Jurkat, Clone E6-1 (cell line): ENCODE data around the gene ABLIM3.

ENCODE experiments used
- DNase-seq: peaks from one replicate; pipeline ENCODE4 v3.0.0-alpha.2; 2011; ENCODE audit warnings: low read depth, low spot score
- H3K4me3 ChIP-seq: 2 replicates; pipeline ENCODE4 v1.5.1; 2011; ENCODE audit warnings: mild to moderate bottlenecking, low read length, control low read depth, moderate library complexity

ABLIM3 gene

GRCh38 chr5:149229298-149229937, 88.1 kb downstream of the ABLIM3 start:
- H3K4me3 ChIP-seq: no peak overlapping the region

GRCh38 chr5:149235841-149236240, 94.5 kb downstream of the ABLIM3 start:
- DNase-seq: no peak
- H3K4me3 ChIP-seq: no peak overlapping the region

More at GRCh38 chr5:149229298-149229937, 88.1 kb downstream of the ABLIM3 start:
- no peak for DNase-seq

- H3K4me3 ChIP-seq: no peak overlapping the region
- DNase-seq: no peak
Observed at GRCh38 chr5:149237662-149238061, 96.4 kb downstream of the ABLIM3 start.

- no peak for DNase-seq
- no peak overlapping the region for H3K4me3 ChIP-seq
Observed at GRCh38 chr5:149238540-149238939, 97.2 kb downstream of the ABLIM3 start.

DNA sequence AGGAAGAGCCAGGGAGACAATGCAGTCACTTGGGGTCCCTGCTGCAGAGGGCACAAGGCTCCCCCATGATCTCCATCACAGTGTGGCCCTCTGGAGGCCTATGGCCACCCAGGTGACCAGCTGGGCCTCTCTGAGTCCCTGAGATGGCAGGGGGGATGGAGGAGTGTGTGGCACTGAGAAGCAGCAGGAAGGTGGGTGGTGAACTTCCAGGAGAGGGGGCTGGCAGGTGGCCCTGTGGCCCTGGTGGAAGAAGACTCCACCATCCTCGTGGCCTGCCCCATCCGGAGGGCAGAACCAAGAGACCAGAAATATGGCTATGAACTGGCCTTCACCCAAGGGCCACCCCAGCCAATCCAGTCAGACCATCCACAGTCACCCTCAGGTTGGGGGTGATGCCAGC, 98.6 kb downstream of the ABLIM3 start:
- H3K4me3 ChIP-seq: no peak overlapping the region
- no peak for DNase-seq

GRCh38 chr5:149240354-149240998, 99.2 kb downstream of the ABLIM3 start:
- peak; percentile 93 for DNase-seq
- H3K4me3 ChIP-seq: peak overlapping the region; percentile 24

- DNase-seq: no peak
- no peak overlapping the region for H3K4me3 ChIP-seq
Observed at GRCh38 chr5:149242339-149242738, 101.0 kb downstream of the ABLIM3 start.

DNA sequence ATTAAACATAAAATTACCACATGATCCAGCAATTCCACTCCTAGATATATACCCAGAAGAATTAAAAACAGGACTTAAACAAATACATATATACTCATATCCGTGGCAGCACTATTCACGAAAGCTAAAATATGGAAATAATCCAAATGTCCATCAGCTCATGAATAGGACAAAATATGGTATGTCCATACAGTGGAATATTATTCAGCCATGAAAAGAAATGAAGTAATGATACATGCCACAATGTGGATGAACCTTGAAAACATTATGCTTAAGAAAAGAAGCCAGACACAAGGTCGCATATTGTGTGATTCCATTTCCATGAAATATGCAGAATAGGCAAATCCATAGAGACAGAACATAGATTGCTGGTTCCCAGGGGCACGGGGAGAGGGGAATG, 105.6 kb downstream of the ABLIM3 start:
- H3K4me3 ChIP-seq: no peak overlapping the region

DNA sequence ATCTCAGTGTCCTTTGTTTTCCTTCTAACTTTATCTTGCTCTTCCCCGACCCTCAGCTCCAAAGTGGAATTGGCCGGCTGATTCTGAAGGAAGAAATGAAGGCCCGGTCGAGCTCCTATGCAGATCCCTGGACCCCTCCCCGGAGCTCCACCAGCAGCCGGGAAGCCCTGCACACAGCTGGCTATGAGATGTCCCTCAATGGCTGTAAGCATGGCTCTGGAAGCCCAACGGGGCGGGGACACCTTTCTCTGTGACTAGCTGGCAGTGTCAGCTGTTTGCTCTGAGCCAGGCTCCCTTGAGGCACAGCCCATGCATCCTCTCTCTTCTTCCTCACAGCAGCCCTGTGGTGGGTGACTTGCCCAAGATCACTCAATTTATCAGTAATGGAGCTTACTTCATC, 106.4 kb downstream of the ABLIM3 start:
- H3K4me3 ChIP-seq: no peak overlapping the region
- DNase-seq: no peak

More for the DNA sequence above, 105.6 kb downstream of the ABLIM3 start:
- no peak for DNase-seq

- no peak for DNase-seq
- no peak overlapping the region for H3K4me3 ChIP-seq
Observed at GRCh38 chr5:149251546-149251945, 110.3 kb downstream of the ABLIM3 start.

DNA sequence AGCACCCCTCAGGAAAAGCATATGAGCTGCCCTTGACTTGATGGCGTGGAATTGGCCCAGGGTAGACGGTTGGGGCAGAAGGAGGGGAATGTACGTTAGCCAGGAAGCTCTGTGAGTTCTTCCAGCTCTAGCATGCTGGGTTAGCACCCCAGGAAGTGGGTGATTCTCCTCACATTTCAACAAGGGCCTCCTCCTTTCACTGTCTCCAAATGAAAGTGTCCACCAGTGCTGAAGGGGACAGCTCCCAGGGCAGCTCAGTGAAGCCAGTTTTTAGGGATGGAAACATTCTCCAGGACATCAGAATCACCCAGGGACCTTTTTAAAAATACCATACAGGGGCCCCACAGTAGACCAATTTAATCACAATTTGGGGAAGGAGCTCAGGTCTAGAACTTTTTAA, 113.2 kb downstream of the ABLIM3 start:
- peak; percentile 37 for DNase-seq
- H3K4me3 ChIP-seq: no peak overlapping the region

DNA sequence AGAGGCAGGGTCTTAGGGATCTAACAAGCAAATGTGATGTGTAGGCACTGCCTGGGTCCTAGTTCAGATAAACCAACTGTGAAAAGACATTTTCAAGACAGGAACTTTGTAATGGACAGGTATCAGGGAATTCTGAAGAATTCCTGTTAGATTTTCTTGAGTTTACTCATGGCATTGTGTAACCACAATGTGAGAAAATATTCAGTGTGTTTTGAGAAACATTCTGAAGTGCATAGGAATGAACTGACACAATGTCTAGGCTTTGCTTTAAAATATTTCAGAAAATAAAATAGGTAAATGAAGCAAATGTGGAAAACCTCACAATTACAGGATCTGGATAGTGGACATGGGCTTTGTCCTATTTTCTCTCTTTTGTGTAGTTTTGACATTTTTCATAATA, 115.2 kb downstream of the ABLIM3 start:
- H3K4me3 ChIP-seq: no peak overlapping the region
- DNase-seq: no peak

DNA sequence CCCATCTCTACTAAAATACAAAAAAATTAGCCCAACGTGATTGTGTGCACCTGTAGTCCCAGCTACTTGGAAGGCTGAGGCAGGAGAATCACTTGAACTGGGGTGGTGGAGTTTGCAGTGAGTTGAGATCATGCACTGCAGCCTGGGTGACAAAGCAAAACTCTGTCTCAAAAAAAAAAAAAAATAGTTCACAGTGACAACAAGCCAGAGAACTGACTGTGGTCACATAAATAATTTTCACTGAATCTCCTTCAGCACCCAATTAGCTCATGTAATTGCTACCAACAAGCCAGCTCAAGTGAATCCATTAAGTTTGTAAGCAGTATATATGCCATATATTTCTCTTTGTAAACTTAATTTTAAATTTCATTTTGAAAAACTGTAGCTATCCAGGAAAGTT, 115.8 kb downstream of the ABLIM3 start:
- no peak overlapping the region for H3K4me3 ChIP-seq
- DNase-seq: no peak

GRCh38 chr5:149257889-149258705, 116.8 kb downstream of the ABLIM3 start:
- no peak for DNase-seq
- no peak overlapping the region for H3K4me3 ChIP-seq

DNA sequence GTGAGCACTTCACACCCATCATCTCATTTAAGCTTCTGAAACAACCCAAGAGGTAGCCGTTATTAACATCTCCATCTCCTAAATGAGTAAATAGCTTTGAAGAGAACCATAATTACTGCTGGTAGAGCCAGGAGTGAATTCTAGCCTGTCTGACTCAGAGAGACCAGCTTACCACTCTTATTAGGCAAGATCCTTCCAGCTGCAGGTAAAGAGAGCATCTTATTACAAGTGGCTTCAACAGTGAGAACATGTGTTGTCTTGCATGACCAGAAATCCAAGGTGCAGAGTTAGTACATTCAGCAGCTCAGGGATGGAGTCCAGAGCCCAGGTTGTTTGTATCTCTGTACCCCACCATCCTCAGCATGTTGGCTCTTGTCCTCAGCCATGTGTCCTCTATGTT, 119.5 kb downstream of the ABLIM3 start:
- H3K4me3 ChIP-seq: no peak overlapping the region
- DNase-seq: no peak

GRCh38 chr5:149261246-149261645, 120.0 kb downstream of the ABLIM3 start:
- no peak overlapping the region for H3K4me3 ChIP-seq
- DNase-seq: no peak

DNA sequence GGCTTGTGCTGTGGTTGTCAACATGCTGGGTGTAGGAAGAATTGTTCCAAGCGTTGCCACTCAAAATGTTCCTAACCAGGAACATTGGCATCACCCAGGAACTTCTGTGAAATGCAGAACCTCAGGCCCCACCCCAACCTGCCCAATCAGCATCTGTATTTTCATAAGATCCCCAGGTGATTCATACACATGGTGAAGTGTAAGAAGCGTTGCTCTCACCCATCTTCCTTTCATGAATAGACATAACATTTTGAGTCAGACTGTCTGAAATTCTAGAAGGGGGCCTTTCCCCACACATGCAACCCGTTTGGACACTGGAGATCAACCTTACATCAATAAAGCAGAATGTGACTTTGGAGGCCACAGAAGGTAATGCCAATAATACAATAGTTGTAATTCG, 121.0 kb downstream of the ABLIM3 start:
- DNase-seq: no peak
- no peak overlapping the region for H3K4me3 ChIP-seq

GRCh38 chr5:149264439-149265067, 123.3 kb downstream of the ABLIM3 start:
- DNase-seq: peak; percentile 64
- no peak overlapping the region for H3K4me3 ChIP-seq

- DNase-seq: no peak
- no peak overlapping the region for H3K4me3 ChIP-seq
Observed at GRCh38 chr5:149265068-149265465, 123.8 kb downstream of the ABLIM3 start.

GRCh38 chr5:149265597-149265996, 124.3 kb downstream of the ABLIM3 start:
- no peak overlapping the region for H3K4me3 ChIP-seq
- no peak for DNase-seq
